Endodermal cell (in vitro differentiated cells): Measurements from ENCODE around the gene SSU72. TPM values are rescaled to one million over a fixed set of nuclear protein-coding genes. Genes with fewer than 3 reads are reported as not detected.

ENCODE experiments used
- DNase-seq: peaks from one replicate; pipeline ENCODE4 v3.0.0-alpha.2; 2017
- H3K27ac ChIP-seq: 2 replicates; pipeline ENCODE4 v1.5.1; 2013; ENCODE audit warnings: mild to moderate bottlenecking, low read depth, low read length, moderate library complexity
- H3K27me3 ChIP-seq: 2 replicates; pipeline ENCODE4 v1.6.1; 2013; ENCODE audit warnings: mild to moderate bottlenecking, low read length, moderate library complexity; ENCODE audit not compliant: insufficient read depth, control insufficient read depth, poor library complexity, severe bottlenecking
- H3K36me3 ChIP-seq: 2 replicates; pipeline ENCODE4 v1.7.0; 2013; ENCODE audit warnings: mild to moderate bottlenecking, low read length, moderate library complexity; ENCODE audit not compliant: control insufficient read depth, insufficient read depth
- H3K4me1 ChIP-seq: one replicate; pipeline ENCODE4 v1.7.0; 2013; ENCODE audit warnings: low read length; ENCODE audit not compliant: control insufficient read depth, insufficient read depth
- H3K4me3 ChIP-seq: 2 replicates; pipeline ENCODE4 v1.5.1; 2013; ENCODE audit warnings: mild to moderate bottlenecking, low read length, moderate library complexity
- H3K9ac ChIP-seq: 2 replicates; pipeline ENCODE4 v1.6.1; 2013; ENCODE audit warnings: mild to moderate bottlenecking, low read length, moderate library complexity; ENCODE audit not compliant: poor library complexity, severe bottlenecking; ENCODE audit errors: extremely low read depth
- H3K9me3 ChIP-seq: 2 replicates; pipeline ENCODE4 v1.6.1; 2013; ENCODE audit warnings: mild to moderate bottlenecking, low read length, moderate library complexity; ENCODE audit not compliant: control insufficient read depth
- H3K27ac Mint-ChIP-seq: 2 replicates; pipeline ENCODE4 v1.8.0; 2020; ENCODE audit warnings: mixed read lengths
- H3K27me3 Mint-ChIP-seq: 2 replicates; pipeline ENCODE4 v1.8.0; 2021; ENCODE audit warnings: mild to moderate bottlenecking, mixed read lengths; ENCODE audit not compliant: insufficient read depth
- H3K36me3 Mint-ChIP-seq: 2 replicates; pipeline ENCODE4 v1.8.0; 2020; ENCODE audit warnings: low read depth, mixed read lengths
- H3K4me1 Mint-ChIP-seq: 2 replicates; pipeline ENCODE4 v1.8.0; 2020; ENCODE audit warnings: mixed read lengths
- H3K4me3 Mint-ChIP-seq: 2 replicates; pipeline ENCODE4 v1.8.0; 2020; ENCODE audit warnings: mild to moderate bottlenecking, moderate library complexity, mixed read lengths
- H3K9me3 Mint-ChIP-seq: 2 replicates; pipeline ENCODE4 v1.8.0; 2020; ENCODE audit warnings: mild to moderate bottlenecking, mixed read lengths
- WGBS, 2 experiments: methylation state at CpG; one replicate each; pipeline versions ENCODE4 v1.1.5 to v1.1.7; 2013; ENCODE audit warnings: missing lambda C conversion rate in 2 of 2, mixed read lengths in 1 of 2; ENCODE audit not compliant: insufficient coverage in 1 of 2, insufficient read length in 1 of 2; 5-methylcytosine and 5-hydroxymethylcytosine counted together
- total RNA-seq, 2 donors: library from RNA; stranded (reverse); fragmentation: NEBNext Ultra II Directional in 1 of 2; extraction: Animal tissue kit (Norgen Biotek cat#: 25700) in 1 of 2; gene quantifications; 2 replicates in 1 of 2; 3 replicates in 1 of 2; pipeline ENCODE4 v1.2.1, GENCODE V29; 2021
- TF ChIP-seq, protein P1 (sequence below): fragments of 200-600 bp; sonication (generic); conservative IDR thresholded peaks from 2 replicates; pipeline ENCODE4 v1.5.0; 2021; ENCODE audit warnings: antibody characterized with exemption, mild to moderate bottlenecking

Gene SSU72
- total RNA-seq, 2 donors from 2014 or later = 133 to 138 TPM

GRCh38 chr1:1604374-1605033, 29.8 kb upstream of the SSU72 start:
- no peaks in the 10 kb centered on the region for H3K9me3 ChIP-seq
- H3K27me3 ChIP-seq = peaks cover 25% of the 10 kb centered on the region
- no peak overlapping the region for H3K9ac ChIP-seq
- Mint-ChIP-seq H3K36me3 (no peaks in the 10 kb centered on the region), H3K9me3 (no peaks in the 10 kb centered on the region), H3K27me3 (peaks cover 30% of the 10 kb centered on the region), H3K4me1 (no peaks in the 10 kb centered on the region), H3K4me3 (no peak overlapping the region), H3K27ac (no peak overlapping the region)
- no peaks in the 10 kb centered on the region for H3K36me3 ChIP-seq
- TF ChIP-seq, protein P1, sequence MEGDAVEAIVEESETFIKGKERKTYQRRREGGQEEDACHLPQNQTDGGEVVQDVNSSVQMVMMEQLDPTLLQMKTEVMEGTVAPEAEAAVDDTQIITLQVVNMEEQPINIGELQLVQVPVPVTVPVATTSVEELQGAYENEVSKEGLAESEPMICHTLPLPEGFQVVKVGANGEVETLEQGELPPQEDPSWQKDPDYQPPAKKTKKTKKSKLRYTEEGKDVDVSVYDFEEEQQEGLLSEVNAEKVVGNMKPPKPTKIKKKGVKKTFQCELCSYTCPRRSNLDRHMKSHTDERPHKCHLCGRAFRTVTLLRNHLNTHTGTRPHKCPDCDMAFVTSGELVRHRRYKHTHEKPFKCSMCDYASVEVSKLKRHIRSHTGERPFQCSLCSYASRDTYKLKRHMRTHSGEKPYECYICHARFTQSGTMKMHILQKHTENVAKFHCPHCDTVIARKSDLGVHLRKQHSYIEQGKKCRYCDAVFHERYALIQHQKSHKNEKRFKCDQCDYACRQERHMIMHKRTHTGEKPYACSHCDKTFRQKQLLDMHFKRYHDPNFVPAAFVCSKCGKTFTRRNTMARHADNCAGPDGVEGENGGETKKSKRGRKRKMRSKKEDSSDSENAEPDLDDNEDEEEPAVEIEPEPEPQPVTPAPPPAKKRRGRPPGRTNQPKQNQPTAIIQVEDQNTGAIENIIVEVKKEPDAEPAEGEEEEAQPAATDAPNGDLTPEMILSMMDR = no peak
- no peak overlapping the region for H3K27ac ChIP-seq
- DNase-seq = no peak
- no peak overlapping the region for H3K4me3 ChIP-seq
- no peaks in the 10 kb centered on the region for H3K4me1 ChIP-seq
- 82 to 84% methylated on average over 7 to 15 of the region's 15 CpGs for WGBS, 2 experiments

GRCh38 chr1:1603671-1604373, 29.2 kb upstream of the SSU72 start:
- Histone ChIP-seq H3K9me3 (no peaks in the 10 kb centered on the region), H3K4me3 (no peak overlapping the region), H3K27ac (no peak overlapping the region), H3K36me3 (no peaks in the 10 kb centered on the region), H3K9ac (no peak overlapping the region), H3K4me1 (no peaks in the 10 kb centered on the region), H3K27me3 (peaks cover 31% of the 10 kb centered on the region)
- Mint-ChIP-seq H3K36me3 (no peaks in the 10 kb centered on the region), H3K27ac (no peak overlapping the region), H3K4me3 (no peak overlapping the region), H3K4me1 (peaks cover 1% of the 10 kb centered on the region), H3K27me3 (peaks cover 36% of the 10 kb centered on the region), H3K9me3 (no peaks in the 10 kb centered on the region)
- TF ChIP-seq, protein P1 = no peak
- 84 to 87% methylated on average over 8 to 13 of the region's 13 CpGs for whole genome bisulfite sequencing, 2 experiments
- DNase-seq = no peak

DNA sequence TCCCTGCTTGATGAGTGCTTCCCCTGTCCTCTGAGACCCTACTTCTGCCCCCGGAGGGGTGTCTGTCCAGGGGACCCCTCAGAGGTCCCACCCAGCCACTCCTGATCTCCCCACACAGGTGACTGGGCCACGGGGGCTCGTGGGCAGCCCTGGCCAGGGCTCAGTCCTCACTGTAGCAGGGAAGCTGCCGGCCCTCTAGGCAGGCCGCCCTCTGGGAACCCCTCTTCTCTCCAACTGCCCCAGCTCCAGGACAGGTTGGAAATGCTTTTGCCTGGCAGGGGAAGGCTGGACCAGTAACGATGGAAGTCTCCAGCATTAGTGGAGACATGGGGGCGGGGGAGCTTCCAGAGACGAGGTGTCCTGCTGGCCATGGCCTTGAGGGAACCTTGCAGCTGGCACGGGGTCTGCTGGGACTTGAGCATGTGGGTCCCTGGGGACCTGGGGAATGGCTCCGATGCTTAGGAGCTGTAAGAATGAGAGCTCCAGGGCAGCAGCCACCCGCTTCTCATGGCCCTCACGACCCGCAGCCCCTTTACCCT, 28.4 kb upstream of the SSU72 start:
- no peaks in the 10 kb centered on the region for H3K4me1 ChIP-seq
- TF ChIP-seq, protein P1 = no peak
- no peak overlapping the region for H3K4me3 ChIP-seq
- Mint-ChIP-seq H3K27me3 (peaks cover 44% of the 10 kb centered on the region), H3K4me1 (peaks cover 1% of the 10 kb centered on the region), H3K27ac (no peak overlapping the region), H3K9me3 (no peaks in the 10 kb centered on the region), H3K36me3 (no peaks in the 10 kb centered on the region), H3K4me3 (no peak overlapping the region)
- H3K9me3 ChIP-seq = no peaks in the 10 kb centered on the region
- H3K9ac ChIP-seq = no peak overlapping the region
- DNase-seq = no peak
- H3K27me3 ChIP-seq = peaks cover 39% of the 10 kb centered on the region
- 71 to 79% methylated on average over 10 to 13 of the region's 13 CpGs for WGBS, 2 experiments
- H3K27ac ChIP-seq = no peak overlapping the region
- no peaks in the 10 kb centered on the region for H3K36me3 ChIP-seq
